ENCODE data around the gene CALU.

Gene CALU

DNA sequence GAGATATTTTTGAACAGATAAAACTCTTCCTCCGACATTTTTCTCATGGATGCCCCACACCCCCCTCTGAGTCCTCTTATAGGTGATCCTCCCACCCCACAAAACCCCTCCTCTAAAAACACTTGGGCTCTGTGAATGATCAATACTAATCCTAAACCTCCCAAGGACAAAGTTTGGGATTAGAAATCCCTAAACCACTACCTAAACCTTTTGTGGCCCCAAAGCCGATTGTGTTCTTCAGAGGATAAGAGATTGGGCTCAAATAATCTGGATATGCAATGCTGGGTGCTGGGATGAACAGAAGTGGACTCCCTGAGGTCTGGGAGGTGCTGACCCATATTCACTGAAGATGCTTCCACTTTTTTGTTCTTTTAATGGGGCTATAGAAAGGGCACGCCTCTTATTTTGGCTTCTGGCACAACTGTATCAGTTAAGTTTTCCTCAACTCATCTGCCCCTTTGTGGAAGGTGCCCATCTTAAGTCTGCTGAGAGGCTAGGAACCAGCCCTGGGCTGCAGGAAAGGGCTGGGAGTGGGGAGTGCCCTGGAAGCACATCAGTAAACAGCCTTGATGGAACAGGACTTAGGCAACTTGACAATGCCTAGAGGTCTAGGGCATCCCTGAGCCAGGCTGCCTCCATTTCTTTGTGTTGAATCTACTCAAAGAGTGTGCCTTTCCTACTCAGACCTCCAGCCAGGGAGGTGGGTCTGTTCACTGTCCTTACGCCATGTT, 36.8 kb downstream of the CALU start, which contains the start of gene OPN1SW:
TSS of gene OPN1SW (minus strand) at position 51 of the 731 bp plus-strand sequence. CDS start at position 38, 13 bp downstream.
- Histone ChIP-seq H3K4me2 (ENCODE audit: low read depth, low read length, poor library complexity, severe bottlenecking) (no peak within 1 kb of the TSS), H2AFZ (ENCODE audit: low read depth, low read length, severe bottlenecking) (no peak within 1 kb of the TSS), H3K27ac (ENCODE audit: low read depth, low read length) (no peak within 1 kb of the TSS), H3K79me2 (ENCODE audit: insufficient read depth, low read length) (no peaks in the 10 kb centered on the region), H3K36me3 (ENCODE audit: low read length) (peaks cover 7% of the 10 kb centered on the region; the same call in 1 of the 2 replicates), H4K20me1 (ENCODE audit: low read depth, low read length) (no peaks in the 10 kb centered on the region), H3K9me3 (ENCODE audit: insufficient read depth, low read length) (no peaks in the 10 kb centered on the region), H3F3A (ENCODE audit: insufficient read depth) (no peaks in the 10 kb centered on the region), H3K9ac (ENCODE audit: low read length) (no peak within 1 kb of the TSS), H3K4me3 (ENCODE audit: insufficient read depth, low read length, poor library complexity, severe bottlenecking) (no peak within 1 kb of the TSS), H3K27me3 (ENCODE audit: low read length) (no peaks in the 10 kb centered on the region), H3K9me2 (replicated peaks; ENCODE audit: insufficient read depth, low read length) (no peaks in the 10 kb centered on the region)
- TF ChIP-seq, protein P1, sequence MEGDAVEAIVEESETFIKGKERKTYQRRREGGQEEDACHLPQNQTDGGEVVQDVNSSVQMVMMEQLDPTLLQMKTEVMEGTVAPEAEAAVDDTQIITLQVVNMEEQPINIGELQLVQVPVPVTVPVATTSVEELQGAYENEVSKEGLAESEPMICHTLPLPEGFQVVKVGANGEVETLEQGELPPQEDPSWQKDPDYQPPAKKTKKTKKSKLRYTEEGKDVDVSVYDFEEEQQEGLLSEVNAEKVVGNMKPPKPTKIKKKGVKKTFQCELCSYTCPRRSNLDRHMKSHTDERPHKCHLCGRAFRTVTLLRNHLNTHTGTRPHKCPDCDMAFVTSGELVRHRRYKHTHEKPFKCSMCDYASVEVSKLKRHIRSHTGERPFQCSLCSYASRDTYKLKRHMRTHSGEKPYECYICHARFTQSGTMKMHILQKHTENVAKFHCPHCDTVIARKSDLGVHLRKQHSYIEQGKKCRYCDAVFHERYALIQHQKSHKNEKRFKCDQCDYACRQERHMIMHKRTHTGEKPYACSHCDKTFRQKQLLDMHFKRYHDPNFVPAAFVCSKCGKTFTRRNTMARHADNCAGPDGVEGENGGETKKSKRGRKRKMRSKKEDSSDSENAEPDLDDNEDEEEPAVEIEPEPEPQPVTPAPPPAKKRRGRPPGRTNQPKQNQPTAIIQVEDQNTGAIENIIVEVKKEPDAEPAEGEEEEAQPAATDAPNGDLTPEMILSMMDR (IDR thresholded peaks at IDR 0.05; ENCODE audit: insufficient read depth, low read length, poor library complexity, severe bottlenecking): no peak
- TF ChIP-seq EZH2phosphoT487 (conservative IDR thresholded peaks at IDR 0.05; ENCODE audit: low read length): no peak

DNA sequence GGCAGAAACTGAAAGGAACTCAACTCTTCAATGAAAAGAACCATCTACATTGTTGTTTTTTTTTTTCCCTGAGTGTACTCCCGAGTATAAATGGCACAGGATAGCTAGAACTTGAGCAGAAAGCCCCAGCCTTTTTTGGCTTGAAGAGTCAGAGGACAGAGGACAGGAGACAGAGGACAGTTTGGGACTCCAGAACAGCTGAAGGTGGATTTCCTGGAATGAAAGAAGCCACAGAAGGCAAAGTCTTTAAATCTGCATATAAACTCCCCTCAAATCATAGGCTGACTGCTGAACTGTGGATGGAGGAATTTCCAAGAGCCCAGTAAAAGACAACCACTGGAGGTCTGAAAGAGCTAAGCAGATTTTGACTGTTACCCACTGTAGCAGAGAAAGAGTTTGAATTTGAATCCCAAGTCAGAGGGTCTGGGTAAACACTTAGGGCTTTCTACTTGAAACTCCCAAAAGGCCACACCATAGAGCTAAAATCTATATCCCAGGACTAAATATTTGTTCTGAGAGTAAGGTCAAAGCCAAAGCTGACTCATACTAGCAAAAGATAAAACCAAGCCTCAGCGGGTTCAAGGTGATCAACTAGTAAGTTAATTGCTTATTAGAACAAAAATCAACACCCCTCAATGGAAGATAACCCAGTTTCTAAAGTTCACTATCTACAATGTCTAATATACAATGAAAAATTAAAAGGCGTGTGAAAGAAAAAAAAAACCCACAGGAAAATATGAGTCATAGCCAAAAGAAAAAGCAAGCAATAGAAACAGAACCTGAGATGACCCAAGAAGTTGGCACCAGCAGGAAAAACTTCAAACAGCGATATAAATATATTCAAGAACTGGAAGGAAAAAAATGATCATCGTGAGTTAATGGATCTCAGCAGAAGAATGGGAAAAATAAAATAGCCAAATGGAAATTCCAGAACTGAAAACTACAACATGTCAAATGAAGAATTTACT, 38.3 kb downstream of the CALU start:
- TF ChIP-seq EZH2phosphoT487 (conservative IDR thresholded peaks at IDR 0.05; ENCODE audit: low read length): no peak
- TF ChIP-seq, protein P1 (IDR thresholded peaks at IDR 0.05; ENCODE audit: insufficient read depth, low read length, poor library complexity, severe bottlenecking): no peak
- H3K27me3 ChIP-seq (ENCODE audit: low read length): no peaks in the 10 kb centered on the region

DNA sequence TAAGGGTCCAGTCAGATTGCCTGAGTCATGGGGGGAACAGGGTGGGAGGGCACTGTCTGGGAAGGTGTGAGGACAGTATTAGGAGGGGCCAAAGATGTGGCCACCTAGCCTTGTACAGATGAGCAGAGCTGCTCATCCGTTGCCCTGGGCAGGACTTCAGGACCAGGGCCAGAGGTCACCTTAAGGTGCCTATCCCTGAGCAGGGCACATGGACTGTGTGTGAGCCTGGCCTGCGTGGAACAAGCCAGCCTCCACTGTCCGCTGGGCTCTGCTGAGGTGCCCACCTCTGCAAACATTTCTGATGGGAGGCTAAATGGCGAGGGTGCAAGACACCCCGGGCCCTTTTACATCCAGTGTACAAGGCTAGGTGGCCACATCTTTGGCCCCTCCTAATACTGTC, 39.8 kb downstream of the CALU start:
- no peak overlapping the region for H3K4me2 ChIP-seq (ENCODE audit: low read depth, low read length, poor library complexity, severe bottlenecking)
- no peaks in the 10 kb centered on the region for H4K20me1 ChIP-seq (ENCODE audit: low read depth, low read length)
- H3K27me3 ChIP-seq (ENCODE audit: low read length): no peaks in the 10 kb centered on the region
- no peak overlapping the region for H3K27ac ChIP-seq (ENCODE audit: low read depth, low read length)
- TF ChIP-seq EZH2phosphoT487 (conservative IDR thresholded peaks at IDR 0.05; ENCODE audit: low read length): no peak
- TF ChIP-seq, protein P1 (IDR thresholded peaks at IDR 0.05; ENCODE audit: insufficient read depth, low read length, poor library complexity, severe bottlenecking): no peak
- no peak overlapping the region for H3K4me3 ChIP-seq (ENCODE audit: insufficient read depth, low read length, poor library complexity, severe bottlenecking)
- no peak overlapping the region for H3K9ac ChIP-seq (ENCODE audit: low read length)
- no peaks in the 10 kb centered on the region for H3K36me3 ChIP-seq (ENCODE audit: low read length)
- no peak overlapping the region for H2AFZ ChIP-seq (ENCODE audit: low read depth, low read length, severe bottlenecking)
- no peaks in the 10 kb centered on the region for H3K79me2 ChIP-seq (ENCODE audit: insufficient read depth, low read length)
- H3F3A ChIP-seq (ENCODE audit: insufficient read depth): no peaks in the 10 kb centered on the region
- H3K9me3 ChIP-seq (ENCODE audit: insufficient read depth, low read length): no peaks in the 10 kb centered on the region
- H3K9me2 ChIP-seq (replicated peaks; ENCODE audit: insufficient read depth, low read length): no peaks in the 10 kb centered on the region

More for the DNA sequence above, 38.3 kb downstream of the CALU start:
- no peak overlapping the region for H2AFZ ChIP-seq (ENCODE audit: low read depth, low read length, severe bottlenecking)
- no peak overlapping the region for H3K4me2 ChIP-seq (ENCODE audit: low read depth, low read length, poor library complexity, severe bottlenecking)
- H3K27ac ChIP-seq (ENCODE audit: low read depth, low read length): no peak overlapping the region
- H4K20me1 ChIP-seq (ENCODE audit: low read depth, low read length): no peaks in the 10 kb centered on the region
- no peaks in the 10 kb centered on the region for H3K9me3 ChIP-seq (ENCODE audit: insufficient read depth, low read length)
- no peaks in the 10 kb centered on the region for H3F3A ChIP-seq (ENCODE audit: insufficient read depth)
- no peaks in the 10 kb centered on the region for H3K9me2 ChIP-seq (replicated peaks; ENCODE audit: insufficient read depth, low read length)
- no peaks in the 10 kb centered on the region for H3K36me3 ChIP-seq (ENCODE audit: low read length)
- no peaks in the 10 kb centered on the region for H3K79me2 ChIP-seq (ENCODE audit: insufficient read depth, low read length)
- no peak overlapping the region for H3K4me3 ChIP-seq (ENCODE audit: insufficient read depth, low read length, poor library complexity, severe bottlenecking)
- no peak overlapping the region for H3K9ac ChIP-seq (ENCODE audit: low read length)

Measured in SU-DHL-6 (cell line).